ENCODE measurements around the gene MMAA. TPM values are rescaled to one million over a fixed set of nuclear protein-coding genes. Genes with fewer than 3 reads are reported as not detected.
A peak's percentile ranks its signal among the peaks of the same experiment; 100 is the strongest.
"Not testable (repeated sequence)": the region's sequence is repeated elsewhere in the genome, so short reads cannot be mapped to it uniquely, and the experiment has no call there.

MMAA gene
- 2.6 and 4.0 TPM in 2 replicates for polyA plus RNA-seq (2011; rRNA removed)
- polyA plus RNA-seq (2012; cell fraction: cytosol; rRNA removed): 0.52 and 0.67 TPM in 2 replicates
- polyA plus RNA-seq (2012; cell fraction: nucleus; rRNA removed): 0.12 and 0.20 TPM in 2 replicates
- 0.98 to 1.5 TPM (median 1.3 TPM) in 3 replicates for polyA plus RNA-seq (2017; fragmentation: RNase III; extraction: RNeasy Plus Mini Kit Qiagen cat#74134 plus additional on column Dnase treatment)
- 1.7 and 1.9 TPM in 2 replicates for polyA minus RNA-seq (2011; rRNA and poly(A)+ RNA removed)

DNA sequence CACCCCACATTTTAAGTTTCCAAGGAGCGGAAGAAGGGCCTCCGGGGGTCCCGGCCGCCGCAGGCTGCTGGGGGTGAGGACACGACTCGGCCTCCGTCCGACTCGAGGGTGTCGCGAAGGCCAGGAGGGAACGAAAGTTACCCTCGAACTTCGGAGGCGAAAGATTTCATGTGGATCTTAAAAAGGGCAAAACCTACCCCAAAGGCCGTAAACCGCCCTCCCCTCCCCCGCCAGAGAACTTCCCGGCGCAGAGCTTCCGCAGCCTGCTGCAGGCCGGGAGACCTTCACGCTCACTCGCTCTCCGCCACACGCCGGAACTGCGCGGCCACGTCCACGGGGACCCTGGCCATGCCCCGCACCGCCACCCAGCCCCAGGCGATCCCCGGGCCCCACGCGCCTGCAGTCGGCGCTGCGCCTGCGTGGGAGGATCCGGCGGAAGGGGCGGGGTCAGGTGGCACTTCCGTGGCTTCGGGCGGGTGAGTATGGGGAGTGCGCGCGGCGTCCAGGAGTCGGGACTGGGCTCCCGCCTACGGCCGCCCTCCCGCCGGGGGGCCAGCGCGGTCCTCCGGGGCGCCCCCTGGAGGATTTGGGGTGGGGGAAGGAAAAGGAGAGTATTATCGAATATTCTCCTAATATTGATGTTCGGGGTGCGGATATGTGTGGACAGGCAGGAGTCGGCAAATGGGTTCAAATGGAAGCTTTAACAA, at the start of gene MMAA:
Gene MMAA (plus strand): TSS at position 454 of the 707 bp plus-strand sequence. CDS start 19,755 bp downstream, outside the sequence.
- Histone ChIP-seq H3K4me3 (peak within 1 kb of the TSS; percentile 74), H3K4me1 (peaks cover 22% of the 10 kb centered on the region), H3K27ac (peak within 1 kb of the TSS; percentile 95 to 96), H3K9me3 (no peaks in the 10 kb centered on the region), H3K4me2 (peak within 1 kb of the TSS; percentile 93)
- POLR2A ChIA-PET: interaction anchor here (1.0 kb wide), 1 partner anchor 189 kb away, joined by 4 read pairs; no protein-coding TSS in a partner anchor
- DNase-seq (ENCODE audit: low read depth in 1 of 2, low spot score in 1 of 2) (peak; percentile 74 to 92), ATAC-seq (peak; percentile 96 to 99), FAIRE-seq (no peak)
- TF ChIP-seq, protein P1, sequence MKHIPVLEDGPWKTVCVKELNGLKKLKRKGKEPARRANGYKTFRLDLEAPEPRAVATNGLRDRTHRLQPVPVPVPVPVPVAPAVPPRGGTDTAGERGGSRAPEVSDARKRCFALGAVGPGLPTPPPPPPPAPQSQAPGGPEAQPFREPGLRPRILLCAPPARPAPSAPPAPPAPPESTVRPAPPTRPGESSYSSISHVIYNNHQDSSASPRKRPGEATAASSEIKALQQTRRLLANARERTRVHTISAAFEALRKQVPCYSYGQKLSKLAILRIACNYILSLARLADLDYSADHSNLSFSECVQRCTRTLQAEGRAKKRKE (CRISPR knock-in tag; IDR thresholded peaks at IDR 0.05; ENCODE audit: low read depth): no peak
- no peak for TF ChIP-seq JUNB (IDR thresholded peaks at IDR 0.05)
- TF ChIP-seq, protein P2, sequence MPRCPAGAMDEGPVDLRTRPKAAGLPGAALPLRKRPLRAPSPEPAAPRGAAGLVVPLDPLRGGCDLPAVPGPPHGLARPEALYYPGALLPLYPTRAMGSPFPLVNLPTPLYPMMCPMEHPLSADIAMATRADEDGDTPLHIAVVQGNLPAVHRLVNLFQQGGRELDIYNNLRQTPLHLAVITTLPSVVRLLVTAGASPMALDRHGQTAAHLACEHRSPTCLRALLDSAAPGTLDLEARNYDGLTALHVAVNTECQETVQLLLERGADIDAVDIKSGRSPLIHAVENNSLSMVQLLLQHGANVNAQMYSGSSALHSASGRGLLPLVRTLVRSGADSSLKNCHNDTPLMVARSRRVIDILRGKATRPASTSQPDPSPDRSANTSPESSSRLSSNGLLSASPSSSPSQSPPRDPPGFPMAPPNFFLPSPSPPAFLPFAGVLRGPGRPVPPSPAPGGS (IDR thresholded peaks at IDR 0.05): peak; percentile 76; the same call in 2 of the 3 replicates
- TF ChIP-seq, protein P3, sequence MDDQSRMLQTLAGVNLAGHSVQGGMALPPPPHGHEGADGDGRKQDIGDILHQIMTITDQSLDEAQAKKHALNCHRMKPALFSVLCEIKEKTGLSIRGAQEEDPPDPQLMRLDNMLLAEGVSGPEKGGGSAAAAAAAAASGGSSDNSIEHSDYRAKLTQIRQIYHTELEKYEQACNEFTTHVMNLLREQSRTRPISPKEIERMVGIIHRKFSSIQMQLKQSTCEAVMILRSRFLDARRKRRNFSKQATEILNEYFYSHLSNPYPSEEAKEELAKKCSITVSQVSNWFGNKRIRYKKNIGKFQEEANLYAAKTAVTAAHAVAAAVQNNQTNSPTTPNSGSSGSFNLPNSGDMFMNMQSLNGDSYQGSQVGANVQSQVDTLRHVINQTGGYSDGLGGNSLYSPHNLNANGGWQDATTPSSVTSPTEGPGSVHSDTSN (IDR thresholded peaks at IDR 0.05): peak; percentile 56; the same call in 1 of the 2 replicates
- TF ChIP-seq, protein P4, sequence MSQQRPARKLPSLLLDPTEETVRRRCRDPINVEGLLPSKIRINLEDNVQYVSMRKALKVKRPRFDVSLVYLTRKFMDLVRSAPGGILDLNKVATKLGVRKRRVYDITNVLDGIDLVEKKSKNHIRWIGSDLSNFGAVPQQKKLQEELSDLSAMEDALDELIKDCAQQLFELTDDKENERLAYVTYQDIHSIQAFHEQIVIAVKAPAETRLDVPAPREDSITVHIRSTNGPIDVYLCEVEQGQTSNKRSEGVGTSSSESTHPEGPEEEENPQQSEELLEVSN (IDR thresholded peaks at IDR 0.05; ENCODE audit: borderline replicate concordance, low read depth): peak; percentile 65; the same call in 1 of the 2 replicates
- TF ChIP-seq GATA3 (IDR thresholded peaks at IDR 0.05; ENCODE audit: borderline replicate concordance): peak; percentile 11; the same call in 1 of the 2 replicates
- peak; percentile 87; the same call in 1 of the 2 replicates for TF ChIP-seq PHF8 (IDR thresholded peaks at IDR 0.05; ENCODE audit: borderline replicate concordance, low read depth)
- TF ChIP-seq SMC3 (IDR thresholded peaks at IDR 0.05): peak; percentile 48; the same call in 2 of the 3 replicates
- TF ChIP-seq POLR2A (IDR thresholded peaks at IDR 0.05; ENCODE audit: low read length): peak; percentile 90
- TF ChIP-seq, protein P5, sequence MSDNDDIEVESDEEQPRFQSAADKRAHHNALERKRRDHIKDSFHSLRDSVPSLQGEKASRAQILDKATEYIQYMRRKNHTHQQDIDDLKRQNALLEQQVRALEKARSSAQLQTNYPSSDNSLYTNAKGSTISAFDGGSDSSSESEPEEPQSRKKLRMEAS (IDR thresholded peaks at IDR 0.05): peak; percentile 91
- TF ChIP-seq, protein P6, sequence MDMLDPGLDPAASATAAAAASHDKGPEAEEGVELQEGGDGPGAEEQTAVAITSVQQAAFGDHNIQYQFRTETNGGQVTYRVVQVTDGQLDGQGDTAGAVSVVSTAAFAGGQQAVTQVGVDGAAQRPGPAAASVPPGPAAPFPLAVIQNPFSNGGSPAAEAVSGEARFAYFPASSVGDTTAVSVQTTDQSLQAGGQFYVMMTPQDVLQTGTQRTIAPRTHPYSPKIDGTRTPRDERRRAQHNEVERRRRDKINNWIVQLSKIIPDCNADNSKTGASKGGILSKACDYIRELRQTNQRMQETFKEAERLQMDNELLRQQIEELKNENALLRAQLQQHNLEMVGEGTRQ (IDR thresholded peaks at IDR 0.05): peak; percentile 29; the same call in 1 of the 2 replicates
- TF ChIP-seq MAZ (IDR thresholded peaks at IDR 0.05; ENCODE audit: borderline replicate concordance, low read depth, low read length): peak; percentile 73; the same call in 1 of the 2 replicates
- no peak for TF ChIP-seq CBX8 (IDR thresholded peaks at IDR 0.05)
- no peak for TF ChIP-seq HOXB5 (CRISPR knock-in tag; IDR thresholded peaks at IDR 0.05)
- TF ChIP-seq RAD21 (conservative IDR thresholded peaks at IDR 0.05 in 1 of 2, IDR thresholded peaks at IDR 0.05 in 1 of 2): peak; percentile 28 to 45; a peak in 4 of 5 replicates
- peak in 1 of 2 experiments; percentile 91; a peak in 4 of 5 replicates for TF ChIP-seq JUN (IDR thresholded peaks at IDR 0.05)
- TF ChIP-seq, protein P7, sequence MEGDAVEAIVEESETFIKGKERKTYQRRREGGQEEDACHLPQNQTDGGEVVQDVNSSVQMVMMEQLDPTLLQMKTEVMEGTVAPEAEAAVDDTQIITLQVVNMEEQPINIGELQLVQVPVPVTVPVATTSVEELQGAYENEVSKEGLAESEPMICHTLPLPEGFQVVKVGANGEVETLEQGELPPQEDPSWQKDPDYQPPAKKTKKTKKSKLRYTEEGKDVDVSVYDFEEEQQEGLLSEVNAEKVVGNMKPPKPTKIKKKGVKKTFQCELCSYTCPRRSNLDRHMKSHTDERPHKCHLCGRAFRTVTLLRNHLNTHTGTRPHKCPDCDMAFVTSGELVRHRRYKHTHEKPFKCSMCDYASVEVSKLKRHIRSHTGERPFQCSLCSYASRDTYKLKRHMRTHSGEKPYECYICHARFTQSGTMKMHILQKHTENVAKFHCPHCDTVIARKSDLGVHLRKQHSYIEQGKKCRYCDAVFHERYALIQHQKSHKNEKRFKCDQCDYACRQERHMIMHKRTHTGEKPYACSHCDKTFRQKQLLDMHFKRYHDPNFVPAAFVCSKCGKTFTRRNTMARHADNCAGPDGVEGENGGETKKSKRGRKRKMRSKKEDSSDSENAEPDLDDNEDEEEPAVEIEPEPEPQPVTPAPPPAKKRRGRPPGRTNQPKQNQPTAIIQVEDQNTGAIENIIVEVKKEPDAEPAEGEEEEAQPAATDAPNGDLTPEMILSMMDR (IDR thresholded peaks at IDR 0.05): peak; percentile 68
- WGBS (ENCODE audit: missing lambda C conversion rate): 5% methylated on average over 31 of the region's 66 CpGs
- CTCF ChIA-PET: interaction anchor here (0.6 to 3.9 kb wide), 10 partner anchors 9 to 463 kb away, joined by 3 to 29 read pairs (median 3); no protein-coding TSS in a partner anchor

DNA sequence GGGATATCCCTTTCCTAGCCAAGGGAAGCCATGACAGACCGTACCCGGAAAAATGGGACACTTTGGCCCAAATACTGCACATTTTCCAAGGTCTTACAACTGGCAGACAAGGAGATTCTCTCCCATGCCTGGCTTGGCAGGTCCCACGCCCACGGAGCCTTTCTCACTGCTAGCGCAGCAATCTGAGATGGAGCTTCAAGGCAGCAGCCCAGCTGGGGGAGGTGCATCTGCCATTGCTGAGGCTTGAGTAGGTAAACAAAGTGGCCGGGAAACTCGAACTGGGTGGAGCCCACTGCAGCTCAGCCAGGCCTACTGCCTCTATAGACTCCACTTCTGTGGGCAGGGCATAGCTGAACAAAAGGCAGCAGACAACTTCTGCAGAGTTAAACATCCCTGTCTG, 44.6 kb upstream of the MMAA start:
- CTCF ChIA-PET, H3K4me2 ChIP-seq: not testable (repeated sequence)

More for the DNA sequence above, 44.6 kb upstream of the MMAA start:
- H3K27ac ChIP-seq; H3K4me3 ChIP-seq; H3K9me3 ChIP-seq; FAIRE-seq; H3K4me1 ChIP-seq; POLR2A ChIA-PET; ATAC-seq; DNase-seq (ENCODE audit: low read depth in 1 of 2, low spot score in 1 of 2): not testable (repeated sequence)
- WGBS (ENCODE audit: missing lambda C conversion rate): 45% methylated on average over 7 of the region's 7 CpGs

Data from A549 (cell line).